Subcutaneous adipose tissue (tissue), 4 donors: ENCODE results near the gene ATP6V0E2. TPM values are rescaled to one million over a fixed set of nuclear protein-coding genes. Genes with fewer than 3 reads are reported as not detected.

Experiments used
- CTCF ChIP-seq: fragments of 450-650 bp; IDR thresholded peaks from one replicate; pipeline ENCODE4 v1.5.1; 2016; ENCODE audit warnings: low read depth, mild to moderate bottlenecking, control low read depth, antibody characterized with exemption, moderate library complexity
- total RNA-seq, 4 donors: library from RNA; depleted of rRNA; stranded (reverse); fragments of >200 nt; gene quantifications; one replicate each; pipeline ENCODE4 v1.1.0, GENCODE V29; 2016

The ATP6V0E2 gene
- total RNA-seq, 4 donors from 2014 or later, result 7.5 to 32.8 (median 13.5) TPM

- TF ChIP-seq CTCF, result no peak
Measured at GRCh38 chr7:149870701-149871483, 2.9 kb upstream of the ATP6V0E2 start.

GRCh38 chr7:149871576-149871975, 2.2 kb upstream of the ATP6V0E2 start:
- TF ChIP-seq CTCF, result no peak

GRCh38 chr7:149872419-149873073, 1.2 kb upstream of the ATP6V0E2 start:
- no peak for TF ChIP-seq CTCF

GRCh38 chr7:149873970-149874643, 338 bp downstream of the ATP6V0E2 start:
- TF ChIP-seq CTCF, result no peak

- no peak for TF ChIP-seq CTCF
Measured at GRCh38 chr7:149874644-149875028, 867 bp downstream of the ATP6V0E2 start.

GRCh38 chr7:149875396-149875795, 1.6 kb downstream of the ATP6V0E2 start:
- TF ChIP-seq CTCF, result no peak

- no peak for TF ChIP-seq CTCF
Measured at GRCh38 chr7:149877890-149878522, 4.2 kb downstream of the ATP6V0E2 start.
